HepG2 (cell line): ENCODE results near the gene CNNM3. TPM values are rescaled to one million over a fixed set of nuclear protein-coding genes. Genes with fewer than 3 reads are reported as not detected.

Source experiments
- BHLHE40 ChIP-seq: IDR thresholded peaks from 2 replicates; pipeline ENCODE4 v1.6.1; 2011; ENCODE audit warnings: low read length, improper control_type of control experiment
- CEBPG ChIP-seq: IDR thresholded peaks from 2 replicates; pipeline ENCODE4 v1.6.1; 2016
- CHCHD3 ChIP-seq: sonication (generic); formaldehyde crosslinking; IDR thresholded peaks from 2 replicates; pipeline ENCODE4 v1.8.0; 2022; ENCODE audit warnings: mild to moderate bottlenecking, missing genetic modification reagents, moderate library complexity
- FOXA1 ChIP-seq, 2 experiments: fragments of 450-650 bp in 1 of 2; sonication (generic) in 1 of 2; formaldehyde crosslinking in 1 of 2; IDR thresholded peaks; 2 replicates each; pipeline versions ENCODE4 v1.4.0 to v1.6.1; 2016 to 2020; ENCODE audit warnings: missing genetic modification reagents in 1 of 2
- FOXO1 ChIP-seq: sonication (generic); formaldehyde crosslinking; IDR thresholded peaks from 2 replicates; pipeline ENCODE4 v1.4.0; 2020; ENCODE audit warnings: missing genetic modification reagents
- MXI1 ChIP-seq: IDR thresholded peaks from 3 replicates; pipeline ENCODE4 v1.6.1; 2012; ENCODE audit warnings: low read depth, low read length, inconsistent platforms, borderline replicate concordance
- NFIB ChIP-seq: sonication (generic); formaldehyde crosslinking; IDR thresholded peaks from 2 replicates; pipeline ENCODE4 v1.9.0; 2021; ENCODE audit warnings: missing genetic modification reagents, mild to moderate bottlenecking, borderline replicate concordance
- SAP130 ChIP-seq: IDR thresholded peaks from 2 replicates; pipeline ENCODE4 v1.6.1; 2016; ENCODE audit warnings: low read depth
- SOX5 ChIP-seq: IDR thresholded peaks from 2 replicates; pipeline ENCODE4 v1.6.1; 2016; ENCODE audit warnings: borderline replicate concordance
- TCF7L2 ChIP-seq: IDR thresholded peaks from 2 replicates; pipeline ENCODE4 v1.6.1; 2011; ENCODE audit warnings: mild to moderate bottlenecking, low read depth, low read length, moderate library complexity
- TGIF2 ChIP-seq: IDR thresholded peaks from 2 replicates; pipeline ENCODE4 v1.6.1; 2016; ENCODE audit warnings: control low read depth, missing compliant biosample characterization
- ZFP36L2 ChIP-seq: sonication (generic); formaldehyde crosslinking; IDR thresholded peaks from 2 replicates; pipeline ENCODE4 v1.4.0; 2020; ENCODE audit warnings: missing genetic modification reagents
- ZMYM3 ChIP-seq: sonication (generic); formaldehyde crosslinking; IDR thresholded peaks from 2 replicates; pipeline ENCODE4 v1.5.1; 2020; ENCODE audit warnings: mild to moderate bottlenecking, missing genetic modification reagents
- ZNF333 ChIP-seq: sonication (generic); formaldehyde crosslinking; IDR thresholded peaks from 2 replicates; pipeline ENCODE4 v1.4.0; 2020; ENCODE audit warnings: mild to moderate bottlenecking, missing genetic modification reagents, borderline replicate concordance
- ZNF556 ChIP-seq: sonication (generic); formaldehyde crosslinking; IDR thresholded peaks from 2 replicates; pipeline ENCODE4 v1.4.0; 2020; ENCODE audit warnings: mild to moderate bottlenecking, missing genetic modification reagents, borderline replicate concordance
- ZNF703 ChIP-seq: sonication (generic); formaldehyde crosslinking; IDR thresholded peaks from 2 replicates; pipeline ENCODE4 v1.5.1; 2020; ENCODE audit warnings: missing genetic modification reagents, mild to moderate bottlenecking, moderate library complexity, borderline replicate concordance
- polyA plus RNA-seq, 8 experiments: library from polyadenylated mRNA; depleted of rRNA in 3 of 8; stranded (reverse) in 7 of 8; unstranded in 1 of 8; fragments of >200 nt; fragmentation: Illumina TruSeq in 4 of 8; extraction: Trizol in 4 of 8; gene quantifications; 2 replicates each; pipeline versions ENCODE4 v1.2.1 to v1.2.3, GENCODE V29; 2011 to 2016; ENCODE audit warnings: low read depth in 4 of 8, missing spikeins in 1 of 8, mixed read lengths in 1 of 8; ENCODE audit not compliant: insufficient read depth in 1 of 8
- total RNA-seq, 5 experiments: library from RNA; depleted of rRNA; stranded (reverse); fragments of >200 nt; fragmentation: Illumina TruSeq; extraction: Trizol; gene quantifications; 2 replicates each; pipeline ENCODE4 v1.2.3, GENCODE V29; 2016; ENCODE audit warnings: low read depth in 1 of 5
- TF ChIP-seq, protein P1 (sequence below): sonication (generic); formaldehyde crosslinking; IDR thresholded peaks from 2 replicates; pipeline ENCODE4 v1.5.1; 2020; ENCODE audit warnings: mild to moderate bottlenecking, moderate library complexity, missing genetic modification reagents
- TF ChIP-seq, protein P2 (sequence below): IDR thresholded peaks from 2 replicates; pipeline ENCODE4 v1.6.1; 2016; ENCODE audit warnings: mild to moderate bottlenecking, missing biosample characterization, missing genetic modification reagents
- TF ChIP-seq, protein P3 (sequence below): sonication (generic); formaldehyde crosslinking; IDR thresholded peaks from 2 replicates; pipeline ENCODE4 v1.5.1; 2020; ENCODE audit warnings: mild to moderate bottlenecking, missing genetic modification reagents, moderate library complexity
- TF ChIP-seq, protein P4 (sequence below): sonication (generic); formaldehyde crosslinking; IDR thresholded peaks from 2 replicates; pipeline ENCODE4 v1.4.0; 2020; ENCODE audit warnings: missing genetic modification reagents
- TF ChIP-seq, protein P5 (sequence below): sonication (generic); formaldehyde crosslinking; IDR thresholded peaks from 2 replicates; pipeline ENCODE4 v1.4.0; 2020; ENCODE audit warnings: missing genetic modification reagents, mild to moderate bottlenecking, borderline replicate concordance

Gene CNNM3
- total and polyA plus RNA-seq, 2 of the 13 experiments (the other 11 are each of a cell fraction or from before 2014, with no cell fraction given), result 21.2 to 27.9 TPM

DNA sequence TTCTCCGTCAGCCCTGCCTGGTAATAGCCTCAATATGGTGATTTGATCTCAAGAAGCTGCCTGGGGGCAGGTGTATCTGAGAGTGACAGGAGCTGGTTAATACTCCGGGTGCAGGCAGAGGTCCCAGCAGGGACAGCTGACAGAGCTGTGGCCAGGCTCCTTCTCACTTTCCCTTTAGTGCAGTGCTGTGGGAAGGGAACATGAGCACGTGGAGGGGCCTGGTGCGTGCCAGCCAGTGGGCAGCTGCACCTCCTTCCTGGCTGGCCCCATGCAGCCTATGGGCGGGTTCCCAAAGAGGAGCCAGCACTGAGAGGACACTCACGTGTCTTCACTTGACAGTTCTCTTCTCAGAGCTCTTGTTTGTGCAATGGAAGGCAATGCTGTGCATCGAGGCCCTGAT lies 46.3 kb upstream of the CNNM3 start (continued):
- TF ChIP-seq, protein P1, sequence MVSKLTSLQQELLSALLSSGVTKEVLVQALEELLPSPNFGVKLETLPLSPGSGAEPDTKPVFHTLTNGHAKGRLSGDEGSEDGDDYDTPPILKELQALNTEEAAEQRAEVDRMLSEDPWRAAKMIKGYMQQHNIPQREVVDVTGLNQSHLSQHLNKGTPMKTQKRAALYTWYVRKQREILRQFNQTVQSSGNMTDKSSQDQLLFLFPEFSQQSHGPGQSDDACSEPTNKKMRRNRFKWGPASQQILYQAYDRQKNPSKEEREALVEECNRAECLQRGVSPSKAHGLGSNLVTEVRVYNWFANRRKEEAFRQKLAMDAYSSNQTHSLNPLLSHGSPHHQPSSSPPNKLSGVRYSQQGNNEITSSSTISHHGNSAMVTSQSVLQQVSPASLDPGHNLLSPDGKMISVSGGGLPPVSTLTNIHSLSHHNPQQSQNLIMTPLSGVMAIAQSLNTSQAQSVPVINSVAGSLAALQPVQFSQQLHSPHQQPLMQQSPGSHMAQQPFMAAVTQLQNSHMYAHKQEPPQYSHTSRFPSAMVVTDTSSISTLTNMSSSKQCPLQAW, result no peak
- TF ChIP-seq ZMYM3, result no peak
- TF ChIP-seq, protein P2, sequence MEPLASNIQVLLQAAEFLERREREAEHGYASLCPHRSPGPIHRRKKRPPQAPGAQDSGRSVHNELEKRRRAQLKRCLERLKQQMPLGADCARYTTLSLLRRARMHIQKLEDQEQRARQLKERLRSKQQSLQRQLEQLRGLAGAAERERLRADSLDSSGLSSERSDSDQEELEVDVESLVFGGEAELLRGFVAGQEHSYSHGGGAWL (CRISPR knock-in tag), result 0 out of 2 replicates have a peak, but pooled peaks have one; percentile 21
- TF ChIP-seq ZFP36L2 (CRISPR knock-in tag), result no peak
- no peak for TF ChIP-seq ZNF556 (CRISPR knock-in tag)
- TF ChIP-seq FOXA1 (IDR thresholded peaks at IDR 0.05), result no peak
- TF ChIP-seq FOXA1 (CRISPR knock-in tag; IDR thresholded peaks at IDR 0.05), result peak; percentile 21; the same call in 1 of the 2 replicates
- no peak for TF ChIP-seq FOXO1 (CRISPR knock-in tag)
- TF ChIP-seq BHLHE40, result peak; percentile 31; the same call in 1 of the 2 replicates
- no peak for TF ChIP-seq NFIB
- peak; percentile 70; the same call in 1 of the 2 replicates for TF ChIP-seq TGIF2 (CRISPR knock-in tag)
- TF ChIP-seq ZNF703 (CRISPR knock-in tag), result no peak
- no peak for TF ChIP-seq CHCHD3 (CRISPR knock-in tag)
- TF ChIP-seq SAP130 (CRISPR knock-in tag), result peak; percentile 62
- TF ChIP-seq CEBPG, result peak; percentile 24; the same call in 1 of the 2 replicates
- TF ChIP-seq MXI1, result peak; percentile 35; the same call in 1 of the 3 replicates
- TF ChIP-seq, protein P3, sequence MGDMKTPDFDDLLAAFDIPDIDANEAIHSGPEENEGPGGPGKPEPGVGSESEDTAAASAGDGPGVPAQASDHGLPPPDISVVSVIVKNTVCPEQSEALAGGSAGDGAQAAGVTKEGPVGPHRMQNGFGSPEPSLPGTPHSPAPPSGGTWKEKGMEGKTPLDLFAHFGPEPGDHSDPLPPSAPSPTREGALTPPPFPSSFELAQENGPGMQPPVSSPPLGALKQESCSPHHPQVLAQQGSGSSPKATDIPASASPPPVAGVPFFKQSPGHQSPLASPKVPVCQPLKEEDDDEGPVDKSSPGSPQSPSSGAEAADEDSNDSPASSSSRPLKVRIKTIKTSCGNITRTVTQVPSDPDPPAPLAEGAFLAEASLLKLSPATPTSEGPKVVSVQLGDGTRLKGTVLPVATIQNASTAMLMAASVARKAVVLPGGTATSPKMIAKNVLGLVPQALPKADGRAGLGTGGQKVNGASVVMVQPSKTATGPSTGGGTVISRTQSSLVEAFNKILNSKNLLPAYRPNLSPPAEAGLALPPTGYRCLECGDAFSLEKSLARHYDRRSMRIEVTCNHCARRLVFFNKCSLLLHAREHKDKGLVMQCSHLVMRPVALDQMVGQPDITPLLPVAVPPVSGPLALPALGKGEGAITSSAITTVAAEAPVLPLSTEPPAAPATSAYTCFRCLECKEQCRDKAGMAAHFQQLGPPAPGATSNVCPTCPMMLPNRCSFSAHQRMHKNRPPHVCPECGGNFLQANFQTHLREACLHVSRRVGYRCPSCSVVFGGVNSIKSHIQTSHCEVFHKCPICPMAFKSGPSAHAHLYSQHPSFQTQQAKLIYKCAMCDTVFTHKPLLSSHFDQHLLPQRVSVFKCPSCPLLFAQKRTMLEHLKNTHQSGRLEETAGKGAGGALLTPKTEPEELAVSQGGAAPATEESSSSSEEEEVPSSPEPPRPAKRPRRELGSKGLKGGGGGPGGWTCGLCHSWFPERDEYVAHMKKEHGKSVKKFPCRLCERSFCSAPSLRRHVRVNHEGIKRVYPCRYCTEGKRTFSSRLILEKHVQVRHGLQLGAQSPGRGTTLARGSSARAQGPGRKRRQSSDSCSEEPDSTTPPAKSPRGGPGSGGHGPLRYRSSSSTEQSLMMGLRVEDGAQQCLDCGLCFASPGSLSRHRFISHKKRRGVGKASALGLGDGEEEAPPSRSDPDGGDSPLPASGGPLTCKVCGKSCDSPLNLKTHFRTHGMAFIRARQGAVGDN (CRISPR knock-in tag), result peak; percentile 68
- TF ChIP-seq, protein P4, sequence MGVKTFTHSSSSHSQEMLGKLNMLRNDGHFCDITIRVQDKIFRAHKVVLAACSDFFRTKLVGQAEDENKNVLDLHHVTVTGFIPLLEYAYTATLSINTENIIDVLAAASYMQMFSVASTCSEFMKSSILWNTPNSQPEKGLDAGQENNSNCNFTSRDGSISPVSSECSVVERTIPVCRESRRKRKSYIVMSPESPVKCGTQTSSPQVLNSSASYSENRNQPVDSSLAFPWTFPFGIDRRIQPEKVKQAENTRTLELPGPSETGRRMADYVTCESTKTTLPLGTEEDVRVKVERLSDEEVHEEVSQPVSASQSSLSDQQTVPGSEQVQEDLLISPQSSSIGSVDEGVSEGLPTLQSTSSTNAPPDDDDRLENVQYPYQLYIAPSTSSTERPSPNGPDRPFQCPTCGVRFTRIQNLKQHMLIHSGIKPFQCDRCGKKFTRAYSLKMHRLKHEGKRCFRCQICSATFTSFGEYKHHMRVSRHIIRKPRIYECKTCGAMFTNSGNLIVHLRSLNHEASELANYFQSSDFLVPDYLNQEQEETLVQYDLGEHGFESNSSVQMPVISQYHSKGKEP (CRISPR knock-in tag), result no peak
- TF ChIP-seq TCF7L2, result no peak
- no peak for TF ChIP-seq ZNF333 (CRISPR knock-in tag)
- TF ChIP-seq SOX5 (CRISPR knock-in tag), result no peak
- TF ChIP-seq, protein P5, sequence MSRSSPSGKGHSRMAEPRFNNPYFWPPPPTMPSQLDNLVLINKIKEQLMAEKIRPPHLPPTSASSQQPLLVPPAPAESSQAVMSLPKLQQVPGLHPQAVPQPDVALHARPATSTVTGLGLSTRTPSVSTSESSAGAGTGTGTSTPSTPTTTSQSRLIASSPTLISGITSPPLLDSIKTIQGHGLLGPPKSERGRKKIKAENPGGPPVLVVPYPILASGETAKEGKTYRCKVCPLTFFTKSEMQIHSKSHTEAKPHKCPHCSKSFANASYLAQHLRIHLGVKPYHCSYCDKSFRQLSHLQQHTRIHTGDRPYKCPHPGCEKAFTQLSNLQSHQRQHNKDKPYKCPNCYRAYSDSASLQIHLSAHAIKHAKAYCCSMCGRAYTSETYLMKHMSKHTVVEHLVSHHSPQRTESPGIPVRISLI (CRISPR knock-in tag), result no peak
